NCI-H345 treated with DMSO at 0.1 percent for 48 hours (cell line): ENCODE data around the gene TMEM54.

Source experiments
- DNase-seq: peaks from one replicate; lab custom pipeline; 2025; ENCODE audit not compliant: unreplicated experiment; lab: John Stamatoyannopoulos, UW

Gene TMEM54

GRCh38 chr1:32864375-32865019 lies 36.7 kb downstream of the TMEM54 start:
- DNase-seq, result no peak

- DNase-seq, result no peak
Observed at GRCh38 chr1:32863881-32864245, 37.3 kb downstream of the TMEM54 start.

- no peak for DNase-seq
Observed at GRCh38 chr1:32863218-32863880, 37.8 kb downstream of the TMEM54 start.

GRCh38 chr1:32861904-32862695 lies 39.1 kb downstream of the TMEM54 start:
- no peak for DNase-seq

GRCh38 chr1:32860566-32860965 lies 40.6 kb downstream of the TMEM54 start:
- no peak for DNase-seq

GRCh38 chr1:32859915-32860314 lies 41.3 kb downstream of the TMEM54 start:
- no peak for DNase-seq

GRCh38 chr1:32858791-32859190 lies 42.4 kb downstream of the TMEM54 start:
- no peak for DNase-seq

GRCh38 chr1:32858136-32858535 lies 43.1 kb downstream of the TMEM54 start:
- DNase-seq, result no peak

GRCh38 chr1:32855861-32856617 lies 45.1 kb downstream of the TMEM54 start:
- no peak for DNase-seq

GRCh38 chr1:32848354-32849063 lies 52.7 kb downstream of the TMEM54 start:
- DNase-seq, result no peak
